NCI-H2107 treated with DMSO at 0.1 percent for 48 hours (cell line): Measurements from ENCODE around the gene ULBP3.
"Not testable (repeated sequence)": the region's sequence is repeated elsewhere in the genome, so short reads cannot be mapped to it uniquely, and the experiment has no call there.

Experiments
- DNase-seq: peaks from one replicate; lab custom pipeline; 2025; ENCODE audit not compliant: unreplicated experiment; lab: John Stamatoyannopoulos, UW

ULBP3 gene

DNA sequence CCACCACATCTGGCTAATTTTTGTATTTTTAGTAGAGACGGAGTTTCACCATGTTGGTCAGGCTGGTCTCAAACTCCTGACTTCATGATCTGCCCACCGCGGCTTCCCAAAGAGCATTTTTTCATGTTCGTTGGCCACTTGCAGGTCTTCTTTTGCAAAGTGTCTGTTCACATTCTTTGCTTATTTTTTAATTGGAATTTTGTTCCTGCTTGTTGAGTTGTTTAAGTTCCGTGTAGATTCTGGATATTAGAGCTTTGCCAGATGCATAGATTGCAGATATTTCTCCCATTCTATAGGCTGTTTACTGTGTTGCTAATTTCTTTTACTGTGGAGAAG, 51.8 kb downstream of the ULBP3 start:
- DNase-seq = not testable (repeated sequence)

- peak; percentile 54 for DNase-seq
These were observed 52.4 kb downstream of the ULBP3 start for GRCh38 chr6:150016324-150017185.

- not testable (repeated sequence) for DNase-seq
These were observed 53.5 kb downstream of the ULBP3 start for GRCh38 chr6:150015281-150016001.

GRCh38 chr6:150014623-150015280, 54.2 kb downstream of the ULBP3 start:
- DNase-seq = not testable (repeated sequence)

DNA sequence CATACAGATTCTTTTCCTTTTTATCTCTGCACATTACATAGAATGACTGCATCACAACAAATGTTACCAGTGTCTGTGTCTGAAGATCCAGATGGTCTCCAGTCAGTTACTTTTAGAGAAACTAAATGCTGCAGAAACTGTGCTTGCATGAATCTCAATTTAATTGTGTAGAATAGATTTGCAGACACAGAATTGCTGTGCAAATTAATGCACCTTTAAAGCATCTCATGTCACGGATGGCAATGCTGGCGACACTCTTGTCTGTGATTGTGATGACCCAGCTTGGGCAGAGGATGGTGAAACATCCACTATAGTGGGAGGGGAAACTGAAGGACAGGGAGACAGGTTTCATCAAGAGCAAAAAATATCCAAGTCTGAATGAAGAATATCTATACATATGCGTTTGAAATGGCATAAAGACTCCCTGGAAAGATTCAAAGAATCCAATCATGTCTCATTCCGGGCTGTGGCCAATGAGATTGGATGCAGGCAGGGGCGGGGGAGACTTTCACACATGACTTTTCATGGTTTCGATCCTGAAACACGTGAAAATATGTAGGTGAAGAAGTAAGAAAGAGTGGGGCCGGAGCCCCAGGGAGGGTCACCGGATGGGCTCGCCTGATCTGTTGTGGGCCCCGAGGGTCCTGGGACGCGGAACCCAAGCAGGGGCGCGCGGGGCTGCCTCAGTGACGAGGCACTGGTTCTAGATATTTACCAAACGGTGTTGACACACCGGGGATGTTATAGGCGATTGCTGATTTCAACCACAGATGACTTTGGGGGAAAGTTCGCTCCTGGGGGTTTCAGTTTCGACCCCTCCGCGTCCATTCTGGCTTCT, 54.9 kb downstream of the ULBP3 start:
- DNase-seq = not testable (repeated sequence)

GRCh38 chr6:150012846-150013784, 55.8 kb downstream of the ULBP3 start:
- DNase-seq = not testable (repeated sequence)
